ENCODE results near the gene MME. TPM values are rescaled to one million over a fixed set of nuclear protein-coding genes. Genes with fewer than 3 reads are reported as not detected.

Gene MME
- total and polyA plus RNA-seq, 2 donors from 2014 or later = 8.4 to 126 TPM

- H3K36me3 ChIP-seq (ENCODE audit: control insufficient read depth in 2 of 3, insufficient read depth in 3 of 3, low read length in 3 of 3) = peaks cover 0 to 5% (median 0%) of the 10 kb centered on the region in 3 donors
- peaks cover 0 to 4% (median 0%) of the 10 kb centered on the region in 3 donors for H3K9me3 ChIP-seq (ENCODE audit: control insufficient read depth in 2 of 3, insufficient read depth in 1 of 3, low read length in 3 of 3)
- H3K4me1 ChIP-seq (ENCODE audit: control insufficient read depth in 2 of 3, insufficient read depth in 2 of 3, low read depth in 1 of 3, low read length in 3 of 3) = no peaks in the 10 kb centered on the region
- no peak overlapping the region for H3K4me3 ChIP-seq (ENCODE audit: low read length in 3 of 3)
- H3K27ac ChIP-seq (ENCODE audit: low read depth in 2 of 2, low read length in 2 of 2) = no peak overlapping the region
- no peak overlapping the region for H3K9ac ChIP-seq (ENCODE audit: low read length in 3 of 3)
- TF ChIP-seq, protein P1, sequence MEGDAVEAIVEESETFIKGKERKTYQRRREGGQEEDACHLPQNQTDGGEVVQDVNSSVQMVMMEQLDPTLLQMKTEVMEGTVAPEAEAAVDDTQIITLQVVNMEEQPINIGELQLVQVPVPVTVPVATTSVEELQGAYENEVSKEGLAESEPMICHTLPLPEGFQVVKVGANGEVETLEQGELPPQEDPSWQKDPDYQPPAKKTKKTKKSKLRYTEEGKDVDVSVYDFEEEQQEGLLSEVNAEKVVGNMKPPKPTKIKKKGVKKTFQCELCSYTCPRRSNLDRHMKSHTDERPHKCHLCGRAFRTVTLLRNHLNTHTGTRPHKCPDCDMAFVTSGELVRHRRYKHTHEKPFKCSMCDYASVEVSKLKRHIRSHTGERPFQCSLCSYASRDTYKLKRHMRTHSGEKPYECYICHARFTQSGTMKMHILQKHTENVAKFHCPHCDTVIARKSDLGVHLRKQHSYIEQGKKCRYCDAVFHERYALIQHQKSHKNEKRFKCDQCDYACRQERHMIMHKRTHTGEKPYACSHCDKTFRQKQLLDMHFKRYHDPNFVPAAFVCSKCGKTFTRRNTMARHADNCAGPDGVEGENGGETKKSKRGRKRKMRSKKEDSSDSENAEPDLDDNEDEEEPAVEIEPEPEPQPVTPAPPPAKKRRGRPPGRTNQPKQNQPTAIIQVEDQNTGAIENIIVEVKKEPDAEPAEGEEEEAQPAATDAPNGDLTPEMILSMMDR (IDR thresholded peaks at IDR 0.05; ENCODE audit: borderline replicate concordance, extremely low read depth, insufficient read depth) = no peak
- FAIRE-seq (no peak), DNase-seq (no peak)
- H3K27me3 ChIP-seq (ENCODE audit: control insufficient read depth, insufficient read depth, low read length) = no peaks in the 10 kb centered on the region
- intact Hi-C loops (cut with DNase I) = no loop called here
These were observed 16.3 kb downstream of the MME start for GRCh38 chr3:155096303-155097008.

DNA sequence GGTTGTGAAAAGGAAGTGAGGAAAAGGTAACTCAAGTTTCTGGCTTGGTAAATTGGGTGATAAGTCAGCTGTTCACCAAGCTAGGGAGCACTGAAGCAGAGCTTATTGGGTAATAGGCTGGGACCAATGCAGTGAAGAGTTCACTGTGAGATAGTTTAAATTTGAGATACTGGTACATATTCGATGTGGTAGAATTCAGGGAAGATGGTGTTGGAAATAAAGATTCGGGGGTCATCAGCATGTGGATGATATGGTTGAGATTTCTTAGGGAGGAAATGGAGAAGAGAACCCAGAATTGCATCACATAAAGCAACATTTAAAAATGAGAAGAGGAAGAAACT lies 16.9 kb downstream of the MME start:
- Histone ChIP-seq H3K9me3 (ENCODE audit: control insufficient read depth in 2 of 3, insufficient read depth in 1 of 3, low read length in 3 of 3) (peaks cover 0 to 4% (median 0%) of the 10 kb centered on the region in 3 donors), H3K27me3 (ENCODE audit: control insufficient read depth, insufficient read depth, low read length) (no peaks in the 10 kb centered on the region), H3K4me3 (ENCODE audit: low read length in 3 of 3) (no peak overlapping the region), H3K4me1 (ENCODE audit: control insufficient read depth in 2 of 3, insufficient read depth in 2 of 3, low read depth in 1 of 3, low read length in 3 of 3) (no peaks in the 10 kb centered on the region), H3K27ac (ENCODE audit: low read depth in 2 of 2, low read length in 2 of 2) (no peak overlapping the region), H3K36me3 (ENCODE audit: control insufficient read depth in 2 of 3, insufficient read depth in 3 of 3, low read length in 3 of 3) (peaks cover 0 to 5% (median 0%) of the 10 kb centered on the region in 3 donors), H3K9ac (ENCODE audit: low read length in 3 of 3) (no peak overlapping the region)
- intact Hi-C loops (cut with DNase I) = no loop called here
- FAIRE-seq (no peak), DNase-seq (no peak)
- TF ChIP-seq, protein P1 (IDR thresholded peaks at IDR 0.05; ENCODE audit: borderline replicate concordance, extremely low read depth, insufficient read depth) = no peak

GRCh38 chr3:155101398-155101797 lies 21.3 kb downstream of the MME start:
- FAIRE-seq = no peak
- TF ChIP-seq, protein P1 (IDR thresholded peaks at IDR 0.05; ENCODE audit: borderline replicate concordance, extremely low read depth, insufficient read depth) = no peak
- intact Hi-C loops (cut with DNase I) = no loop called here

More at GRCh38 chr3:155101398-155101797, 21.3 kb downstream of the MME start:
- Histone ChIP-seq H3K4me3 (ENCODE audit: low read length in 3 of 3) (no peak overlapping the region), H3K27me3 (ENCODE audit: control insufficient read depth, insufficient read depth, low read length) (no peaks in the 10 kb centered on the region), H3K27ac (ENCODE audit: low read depth in 2 of 2, low read length in 2 of 2) (no peak overlapping the region), H3K9me3 (ENCODE audit: control insufficient read depth in 2 of 3, insufficient read depth in 1 of 3, low read length in 3 of 3) (peaks cover 0 to 4% (median 0%) of the 10 kb centered on the region in 3 donors), H3K4me1 (ENCODE audit: control insufficient read depth in 2 of 3, insufficient read depth in 2 of 3, low read depth in 1 of 3, low read length in 3 of 3) (no peaks in the 10 kb centered on the region), H3K9ac (ENCODE audit: low read length in 3 of 3) (no peak overlapping the region), H3K36me3 (ENCODE audit: control insufficient read depth in 2 of 3, insufficient read depth in 3 of 3, low read length in 3 of 3) (peaks cover 0 to 5% (median 0%) of the 10 kb centered on the region in 3 donors)
- peak in 1 of 5 donors; percentile 54 for DNase-seq

All from kidney (tissue), 14 donors.